ENCODE measurements around the gene EPC1.

DNA sequence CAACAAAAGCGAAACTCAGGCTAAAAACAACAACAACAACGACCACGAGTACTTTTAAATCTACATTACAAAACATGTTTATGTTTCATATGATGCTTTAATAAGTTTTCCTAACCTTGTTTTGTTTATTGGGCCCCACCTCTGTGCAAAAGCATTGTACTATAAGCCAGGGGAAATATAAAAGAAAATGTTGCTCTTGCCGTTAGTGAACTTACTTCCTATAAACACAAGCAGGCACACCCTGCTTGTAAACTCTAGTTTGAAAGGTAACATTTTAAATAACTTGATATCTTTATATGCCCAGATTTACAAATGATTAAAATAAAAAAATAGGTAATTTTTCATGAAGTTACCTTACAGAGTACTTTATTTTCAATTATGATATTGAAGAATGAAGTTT lies 19.2 kb upstream of the EPC1 start:
- TF ChIP-seq POLR2A (IDR thresholded peaks at IDR 0.05; ENCODE audit: low read length) = no peak
- TF ChIP-seq GATA1 (IDR thresholded peaks at IDR 0.05; ENCODE audit: low read depth, low read length) = no peak
